ENCODE measurements around the gene ELMO1. TPM values are rescaled to one million over a fixed set of nuclear protein-coding genes. Genes with fewer than 3 reads are reported as not detected.

Gene ELMO1
- total RNA-seq, 4 donors from 2014 or later = 24.6 to 120 (median 71.9) TPM

GRCh38 chr7:36847946-36848345 lies 600.7 kb downstream of the ELMO1 start:
- Histone ChIP-seq H3K27ac (no peak overlapping the region), H3K9me3 (peaks cover 0 to 8% of the 10 kb centered on the region in 2 donors), H3K36me3 (no peaks in the 10 kb centered on the region), H3K4me1 (no peaks in the 10 kb centered on the region), H3K27me3 (no peaks in the 10 kb centered on the region), H3K4me3 (no peak overlapping the region)
- no peak for DNase-seq
- WGBS, 2 donors (ENCODE audit: low coverage in 1 of 2) = 93 to 97% methylated on average over 4 of the region's 4 CpGs
- in situ Hi-C loops (cut with MboI; ENCODE audit: low pct_ligation_motif_present in 1 of 4, low pct_unique_long_range_greater_than_20kb in 1 of 4, low sequenced_read_pairs in 3 of 4) (no loop called here), intact Hi-C loops (cut with DNase I; ENCODE audit: low total_unique reads) (no loop called here)
- TF ChIP-seq POLR2AphosphoS5 (IDR thresholded peaks at IDR 0.05) = no peak
- TF ChIP-seq POLR2A (IDR thresholded peaks at IDR 0.05) = no peak
- no peak for TF ChIP-seq EP300 (IDR thresholded peaks at IDR 0.05; ENCODE audit: low read depth)
- no peak for TF ChIP-seq CTCF (IDR thresholded peaks at IDR 0.05)

- intact Hi-C loops (cut with DNase I; ENCODE audit: low total_unique reads) = no loop called here
- H3K4me3 ChIP-seq = no peak overlapping the region
- TF ChIP-seq POLR2AphosphoS5 (IDR thresholded peaks at IDR 0.05) (no peak), EP300 (IDR thresholded peaks at IDR 0.05; ENCODE audit: low read depth) (no peak), POLR2A (IDR thresholded peaks at IDR 0.05) (no peak), CTCF (IDR thresholded peaks at IDR 0.05) (no peak)
- H3K4me1 ChIP-seq = no peaks in the 10 kb centered on the region
- in situ Hi-C loops (cut with MboI; ENCODE audit: low pct_ligation_motif_present in 1 of 4, low pct_unique_long_range_greater_than_20kb in 1 of 4, low sequenced_read_pairs in 3 of 4) = no loop called here
- H3K27me3 ChIP-seq = no peaks in the 10 kb centered on the region
- H3K36me3 ChIP-seq = no peaks in the 10 kb centered on the region
- no peak for DNase-seq
- 38 to 58% methylated on average over 2 of the region's 2 CpGs for WGBS, 2 donors (ENCODE audit: low coverage in 1 of 2)
- H3K27ac ChIP-seq = no peak overlapping the region
- peaks cover 0 to 8% of the 10 kb centered on the region in 2 donors for H3K9me3 ChIP-seq
Observed at GRCh38 chr7:36844374-36844773, 604.3 kb downstream of the ELMO1 start.

GRCh38 chr7:36840904-36841303 lies 607.8 kb downstream of the ELMO1 start:
- H3K9me3 ChIP-seq = no peaks in the 10 kb centered on the region
- intact Hi-C loops (cut with DNase I; ENCODE audit: low total_unique reads) = no loop called here
- TF ChIP-seq CTCF (IDR thresholded peaks at IDR 0.05) (no peak), POLR2AphosphoS5 (IDR thresholded peaks at IDR 0.05) (no peak), EP300 (IDR thresholded peaks at IDR 0.05; ENCODE audit: low read depth) (no peak), POLR2A (IDR thresholded peaks at IDR 0.05) (no peak)
- H3K4me3 ChIP-seq = no peak overlapping the region
- no peaks in the 10 kb centered on the region for H3K4me1 ChIP-seq
- in situ Hi-C loops (cut with MboI; ENCODE audit: low pct_ligation_motif_present in 1 of 4, low pct_unique_long_range_greater_than_20kb in 1 of 4, low sequenced_read_pairs in 3 of 4) = no loop called here
- H3K27me3 ChIP-seq = no peaks in the 10 kb centered on the region
- no peak overlapping the region for H3K27ac ChIP-seq
- no peaks in the 10 kb centered on the region for H3K36me3 ChIP-seq
- DNase-seq = no peak
- whole genome bisulfite sequencing, 2 donors (ENCODE audit: low coverage in 1 of 2) = 80 to 87% methylated on average over 1 to 7 of the region's 7 CpGs

GRCh38 chr7:36838616-36839225 lies 609.9 kb downstream of the ELMO1 start:
- H3K4me3 ChIP-seq = no peak overlapping the region
- intact Hi-C loops (cut with DNase I; ENCODE audit: low total_unique reads) (no loop called here), in situ Hi-C loops (cut with MboI; ENCODE audit: low pct_ligation_motif_present in 1 of 4, low pct_unique_long_range_greater_than_20kb in 1 of 4, low sequenced_read_pairs in 3 of 4) (no loop called here)
- H3K36me3 ChIP-seq = no peaks in the 10 kb centered on the region
- no peak for TF ChIP-seq POLR2A (IDR thresholded peaks at IDR 0.05)
- no peak for TF ChIP-seq POLR2AphosphoS5 (IDR thresholded peaks at IDR 0.05)
- TF ChIP-seq EP300 (IDR thresholded peaks at IDR 0.05; ENCODE audit: low read depth) = no peak
- no peak for TF ChIP-seq CTCF (IDR thresholded peaks at IDR 0.05)
- no peak overlapping the region for H3K27ac ChIP-seq
- H3K4me1 ChIP-seq = no peaks in the 10 kb centered on the region
- H3K27me3 ChIP-seq = no peaks in the 10 kb centered on the region
- 54 to 85% methylated on average over 5 to 9 of the region's 9 CpGs for WGBS, 2 donors (ENCODE audit: low coverage in 1 of 2)
- H3K9me3 ChIP-seq = no peaks in the 10 kb centered on the region
- DNase-seq = no peak

Measured in transverse colon (tissue), 4 donors.